SK-N-SH (cell line): ENCODE measurements around the gene SLC37A1.

Source experiments
- CHD2 ChIP-seq: fragments of 150-350 bp; IDR thresholded peaks from 2 replicates; pipeline ENCODE4 v1.6.1; 2018; ENCODE audit warnings: low read length; ENCODE audit not compliant: partially characterized antibody
- CTCF ChIP-seq: fragments of 200-600 bp; sonication (generic); IDR thresholded peaks from 2 replicates; pipeline ENCODE4 v1.6.1; 2017; ENCODE audit warnings: antibody characterized with exemption, mild to moderate bottlenecking, moderate library complexity
- EZH2phosphoT487 ChIP-seq: fragments of 200-600 bp; sonication (generic); IDR thresholded peaks from 2 replicates; pipeline ENCODE4 v1.6.1; 2017; ENCODE audit warnings: low read depth, mixed run types, mild to moderate bottlenecking, antibody characterized with exemption, moderate library complexity, borderline replicate concordance
- MAX ChIP-seq: IDR thresholded peaks from 2 replicates; pipeline ENCODE4 v1.4.0; 2012; ENCODE audit warnings: low read depth
- MEF2A ChIP-seq: IDR thresholded peaks from 2 replicates; pipeline ENCODE4 v1.4.0; 2012; ENCODE audit warnings: low read depth, borderline replicate concordance
- MXI1 ChIP-seq: IDR thresholded peaks from 2 replicates; pipeline ENCODE4 v1.6.1; 2012; ENCODE audit warnings: mild to moderate bottlenecking, low read depth, low read length, improper control_type of control experiment
- POLR2AphosphoS5 ChIP-seq: IDR thresholded peaks from 2 replicates; pipeline ENCODE4 v1.6.1; 2012; ENCODE audit warnings: low read depth, low read length
- RAD21 ChIP-seq: IDR thresholded peaks from 2 replicates; pipeline ENCODE4 v1.6.1; 2012; ENCODE audit warnings: mild to moderate bottlenecking, low read length
- SIN3A ChIP-seq: IDR thresholded peaks from 2 replicates; pipeline ENCODE4 v1.6.1; 2012; ENCODE audit warnings: low read depth, mild to moderate bottlenecking, low read length, moderate library complexity, borderline replicate concordance
- TCF12 ChIP-seq: IDR thresholded peaks from 2 replicates; pipeline ENCODE4 v1.4.0; 2012
- USF2 ChIP-seq: fragments of 150-350 bp; IDR thresholded peaks from 2 replicates; pipeline ENCODE4 v1.6.1; 2017; ENCODE audit warnings: antibody characterized with exemption, low read length, low read depth, borderline replicate concordance
- ZBTB33 ChIP-seq: IDR thresholded peaks from 2 replicates; pipeline ENCODE4 v1.4.0; 2012; ENCODE audit warnings: low read depth, borderline replicate concordance

- no peak for TF ChIP-seq MXI1
- no peak for TF ChIP-seq EZH2phosphoT487
- TF ChIP-seq RAD21: no peak
- TF ChIP-seq CTCF: no peak
- no peak for TF ChIP-seq ZBTB33
- TF ChIP-seq CHD2: no peak
- no peak for TF ChIP-seq USF2
- no peak for TF ChIP-seq SIN3A
- TF ChIP-seq MAX: no peak
- TF ChIP-seq POLR2AphosphoS5: no peak
- no peak for TF ChIP-seq TCF12
- TF ChIP-seq MEF2A: no peak
Measured at GRCh38 chr21:42478504-42478903, 35.1 kb upstream of the SLC37A1 start.
